ENCODE measurements around the gene RASA4B.

GRCh38 chr7:102467581-102468477, 49.7 kb downstream of the RASA4B start:
- TF ChIP-seq POLR2A (IDR thresholded peaks at IDR 0.05; ENCODE audit: low read length): no peak
- no peak for TF ChIP-seq GATA1 (IDR thresholded peaks at IDR 0.05; ENCODE audit: low read depth, low read length)

All from erythroblast (primary cell).